Nephron (organoid): ENCODE measurements around the gene DNHD1.
"Not testable (repeated sequence)": the region's sequence is repeated elsewhere in the genome, so short reads cannot be mapped to it uniquely, and the experiment has no call there.

Experiments
- H3K27ac Mint-ChIP-seq, 3 experiments: 2 replicates each; pipeline ENCODE4 v1.8.0; 2020; ENCODE audit warnings: mixed read lengths in 3 of 3, mild to moderate bottlenecking in 2 of 3, moderate library complexity in 1 of 3
- H3K27me3 Mint-ChIP-seq: 2 replicates; pipeline ENCODE4 v1.8.0; 2021; ENCODE audit warnings: low read depth, mild to moderate bottlenecking, moderate library complexity, mixed read lengths
- H3K36me3 Mint-ChIP-seq: 2 replicates; pipeline ENCODE4 v1.8.0; 2020; ENCODE audit warnings: low read depth, mixed read lengths
- H3K4me1 Mint-ChIP-seq: 2 replicates; pipeline ENCODE4 v1.8.0; 2020; ENCODE audit warnings: mixed read lengths
- H3K4me3 Mint-ChIP-seq, 3 experiments: 2 replicates each; pipeline ENCODE4 v1.8.0; 2020; ENCODE audit warnings: mild to moderate bottlenecking in 3 of 3, mixed read lengths in 3 of 3, moderate library complexity in 2 of 3
- H3K9me3 Mint-ChIP-seq: 2 replicates; pipeline ENCODE4 v1.8.0; 2020; ENCODE audit warnings: mixed read lengths
- CTCF ChIP-seq, 3 experiments: fragments of 200-600 bp; sonication (generic); IDR thresholded peaks; one replicate each; pipeline ENCODE4 v1.5.0; 2021; ENCODE audit warnings: antibody characterized with exemption in 3 of 3; ENCODE audit not compliant: unreplicated experiment in 3 of 3

Gene DNHD1

GRCh38 chr11:6505577-6506240 lies 8.6 kb downstream of the DNHD1 start:
- peak; percentile 68 to 87 (median 77) for TF ChIP-seq CTCF (IDR thresholded peaks at IDR 0.05; ENCODE audit: unreplicated experiment in 3 of 3)
- Mint-ChIP-seq H3K27ac (no peak overlapping the region), H3K4me1 (no peaks in the 10 kb centered on the region), H3K36me3 (peaks cover 12% of the 10 kb centered on the region), H3K27me3 (no peaks in the 10 kb centered on the region), H3K9me3 (no peaks in the 10 kb centered on the region), H3K4me3 (no peak overlapping the region)

GRCh38 chr11:6516865-6517264 lies 19.8 kb downstream of the DNHD1 start:
- H3K27me3 Mint-ChIP-seq, result no peaks in the 10 kb centered on the region
- TF ChIP-seq CTCF (IDR thresholded peaks at IDR 0.05; ENCODE audit: unreplicated experiment in 3 of 3), result no peak
- H3K36me3 Mint-ChIP-seq, result peaks cover 76% of the 10 kb centered on the region
- H3K9me3 Mint-ChIP-seq, result peaks cover 7% of the 10 kb centered on the region
- H3K4me3 Mint-ChIP-seq, result no peak overlapping the region
- no peak overlapping the region for H3K27ac Mint-ChIP-seq
- H3K4me1 Mint-ChIP-seq, result no peaks in the 10 kb centered on the region

GRCh38 chr11:6520265-6520664 lies 23.2 kb downstream of the DNHD1 start:
- TF ChIP-seq CTCF (IDR thresholded peaks at IDR 0.05; ENCODE audit: unreplicated experiment in 3 of 3), result no peak
- H3K36me3 Mint-ChIP-seq, result peaks cover 54% of the 10 kb centered on the region
- H3K9me3 Mint-ChIP-seq, result peaks cover 3% of the 10 kb centered on the region
- no peaks in the 10 kb centered on the region for H3K4me1 Mint-ChIP-seq
- no peaks in the 10 kb centered on the region for H3K27me3 Mint-ChIP-seq
- no peak overlapping the region for H3K4me3 Mint-ChIP-seq
- H3K27ac Mint-ChIP-seq, result no peak overlapping the region

GRCh38 chr11:6521946-6522345 lies 24.9 kb downstream of the DNHD1 start:
- H3K27me3 Mint-ChIP-seq, H3K4me3 Mint-ChIP-seq: not testable (repeated sequence)

GRCh38 chr11:6523253-6523652 lies 26.2 kb downstream of the DNHD1 start:
- H3K4me1 Mint-ChIP-seq, result no peaks in the 10 kb centered on the region
- H3K9me3 Mint-ChIP-seq, result no peaks in the 10 kb centered on the region
- H3K27me3 Mint-ChIP-seq, result no peaks in the 10 kb centered on the region
- H3K4me3 Mint-ChIP-seq, result no peak overlapping the region
- no peak overlapping the region for H3K27ac Mint-ChIP-seq
- peaks cover 24% of the 10 kb centered on the region for H3K36me3 Mint-ChIP-seq
- TF ChIP-seq CTCF (IDR thresholded peaks at IDR 0.05; ENCODE audit: unreplicated experiment in 3 of 3), result no peak

More at GRCh38 chr11:6521946-6522345, 24.9 kb downstream of the DNHD1 start:
- H3K9me3 Mint-ChIP-seq, H3K4me1 Mint-ChIP-seq, H3K27ac Mint-ChIP-seq: not testable (repeated sequence)
- peaks cover 37% of the 10 kb centered on the region for H3K36me3 Mint-ChIP-seq

GRCh38 chr11:6526411-6527135 lies 29.5 kb downstream of the DNHD1 start:
- H3K27me3 Mint-ChIP-seq, result no peaks in the 10 kb centered on the region
- H3K36me3 Mint-ChIP-seq, result peaks cover under 1% of the 10 kb centered on the region
- H3K27ac Mint-ChIP-seq, result no peak overlapping the region
- H3K4me1 Mint-ChIP-seq, result no peaks in the 10 kb centered on the region
- no peak overlapping the region for H3K4me3 Mint-ChIP-seq
- no peak for TF ChIP-seq CTCF (IDR thresholded peaks at IDR 0.05; ENCODE audit: unreplicated experiment in 3 of 3)
- no peaks in the 10 kb centered on the region for H3K9me3 Mint-ChIP-seq
